AG08396 (cell line): Measurements from ENCODE around the gene BCL6B.

Experiments
- DNase-seq: peaks from one replicate; pipeline ENCODE4 v3.0.0; 2012; ENCODE audit warnings: low spot score, mixed read lengths

BCL6B gene

DNA sequence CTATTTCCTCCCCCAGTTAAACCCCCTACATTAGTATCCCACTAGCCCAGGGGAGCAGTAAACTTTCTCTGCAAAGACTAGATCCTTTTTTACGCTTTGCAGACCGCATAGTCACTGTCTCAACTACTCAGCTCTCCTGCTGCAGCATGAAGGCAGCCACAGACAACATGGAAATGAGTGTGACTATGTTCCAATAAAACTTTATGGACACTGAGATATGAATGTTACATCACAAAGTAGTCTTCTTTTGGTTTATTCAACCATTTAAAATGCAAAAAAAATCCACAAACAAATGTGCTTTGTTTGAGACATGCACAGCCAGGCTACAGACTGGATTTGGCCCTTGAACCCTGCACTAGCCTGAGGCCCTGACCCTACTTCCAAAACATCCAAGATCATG, 12.3 kb upstream of the BCL6B start:
- DNase-seq, result no peak

- DNase-seq, result no peak
These were observed 11.4 kb upstream of the BCL6B start for GRCh38 chr17:7011415-7011814.

- no peak for DNase-seq
These were observed 11.0 kb upstream of the BCL6B start for GRCh38 chr17:7011942-7012254.

DNA sequence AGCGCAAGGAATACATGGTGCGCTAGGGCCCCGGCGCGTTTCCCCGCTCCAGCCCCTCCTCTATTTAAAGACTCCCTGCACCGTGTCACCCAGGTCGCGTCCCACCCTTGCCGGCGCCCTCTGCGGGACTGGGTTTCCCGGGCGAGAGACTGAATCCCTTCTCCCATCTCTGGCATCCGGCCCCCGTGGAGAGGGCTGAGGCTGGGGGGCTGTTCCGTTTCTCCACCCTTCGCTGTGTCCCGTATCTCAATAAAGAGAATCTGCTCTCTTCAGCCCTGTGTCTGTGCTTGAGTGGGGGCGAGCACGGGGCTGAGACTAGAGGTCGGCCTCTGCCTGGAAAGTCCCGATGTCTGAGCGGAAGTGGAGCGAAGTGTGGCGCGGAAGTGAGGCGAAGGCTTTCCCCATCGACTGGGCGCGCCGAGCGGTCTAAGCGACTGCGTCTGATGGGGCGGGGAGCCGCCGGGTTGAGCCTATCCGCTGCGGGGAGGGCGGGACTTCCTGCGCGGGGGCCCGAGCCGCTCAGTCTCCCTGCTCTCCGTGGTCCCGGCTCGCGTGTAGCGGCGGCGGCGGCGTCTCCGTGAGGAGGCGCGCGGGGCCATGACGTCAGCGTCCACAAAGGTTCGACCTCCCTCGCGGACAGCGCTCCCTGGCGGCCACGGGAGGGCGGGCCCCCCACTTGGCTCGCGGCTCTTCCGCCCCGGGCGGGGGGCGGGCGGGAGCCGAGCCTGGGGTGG, 8.4 kb upstream of the BCL6B start:
- peak; percentile 97 for DNase-seq

GRCh38 chr17:7014995-7015958, 7.6 kb upstream of the BCL6B start:
- no peak for DNase-seq

DNA sequence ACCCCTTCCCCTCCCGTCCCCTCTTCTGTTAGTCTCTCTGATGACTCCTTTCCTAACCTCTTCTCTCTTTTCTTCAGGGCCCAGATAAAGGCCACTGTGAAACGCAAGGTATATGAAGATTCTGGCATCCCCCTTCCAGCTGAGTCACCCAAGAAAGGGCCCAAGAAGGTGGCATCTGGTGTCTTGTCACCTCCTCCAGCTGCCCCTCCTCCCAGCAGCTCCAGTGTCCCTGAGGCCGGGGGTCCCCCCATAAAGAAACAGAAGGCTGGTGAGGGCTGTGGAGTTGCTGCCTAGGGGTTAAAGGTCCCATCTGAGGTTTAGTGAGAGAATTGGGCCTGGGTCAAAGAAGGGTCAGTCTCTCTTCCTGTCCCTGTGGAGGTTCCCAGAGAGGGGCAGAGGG, 6.4 kb upstream of the BCL6B start:
- DNase-seq, result no peak

DNA sequence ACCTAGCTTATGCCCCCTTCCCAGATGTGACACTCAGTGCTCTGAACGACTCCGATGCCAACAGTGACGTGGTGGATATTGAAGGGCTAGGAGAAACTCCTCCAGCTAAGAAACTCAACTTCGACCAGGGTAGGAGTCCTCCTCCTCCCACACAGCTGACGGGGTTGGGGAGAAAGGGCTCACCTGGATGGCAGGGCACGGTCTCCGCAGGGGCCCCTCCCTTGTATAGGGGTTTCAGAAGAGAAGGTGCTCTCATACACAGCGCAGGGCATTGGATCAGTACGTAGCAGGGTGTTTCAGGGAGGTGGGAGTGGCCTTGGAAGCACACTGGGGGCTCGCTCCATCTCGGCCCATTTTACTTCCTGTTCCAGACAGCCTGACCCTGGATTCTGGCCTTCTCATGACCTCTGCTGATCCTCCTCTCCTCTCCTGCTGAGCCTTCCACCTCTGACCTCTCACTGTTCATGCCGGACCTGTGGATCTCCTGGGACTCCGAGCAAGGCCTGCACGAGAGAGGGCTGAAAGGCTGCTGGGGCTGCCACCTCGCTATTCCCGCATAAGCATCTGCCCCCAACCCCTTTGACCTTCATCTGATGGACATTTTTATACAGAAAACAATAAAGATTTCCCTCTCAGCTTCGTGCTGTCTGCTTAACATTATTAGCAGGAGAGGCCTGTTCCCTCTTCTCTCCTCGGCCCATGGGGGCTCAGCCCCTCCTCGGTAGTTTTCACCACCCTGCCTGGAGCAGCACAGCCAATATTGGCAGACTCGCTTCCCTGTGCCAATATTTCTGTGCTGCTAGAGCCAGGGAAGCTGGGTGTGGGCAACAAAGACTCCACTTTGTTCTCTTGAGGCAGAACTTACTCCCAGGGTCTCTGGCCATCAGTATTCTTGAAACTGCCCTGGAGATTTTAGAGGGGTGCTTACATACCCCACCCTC, 5.7 kb upstream of the BCL6B start:
- DNase-seq, result no peak

DNA sequence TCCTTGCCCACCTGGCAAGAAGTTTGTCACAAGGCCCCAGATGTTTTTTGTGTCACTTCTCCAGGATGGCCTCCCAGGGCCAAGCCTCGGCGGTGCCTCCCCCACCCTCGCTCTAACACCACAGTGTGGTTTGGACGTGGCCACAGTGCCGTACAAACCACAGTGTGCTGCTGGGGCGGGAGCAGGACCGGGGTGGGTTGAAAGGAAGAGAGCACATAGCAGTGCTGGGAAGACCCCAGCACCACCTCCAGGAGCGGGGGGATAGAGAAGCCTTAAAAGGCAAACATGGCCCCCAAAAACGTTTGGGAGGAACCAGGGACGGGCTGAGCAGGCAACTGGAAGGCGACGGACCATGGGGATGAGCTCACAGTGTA, 5.0 kb upstream of the BCL6B start:
- DNase-seq, result no peak

DNA sequence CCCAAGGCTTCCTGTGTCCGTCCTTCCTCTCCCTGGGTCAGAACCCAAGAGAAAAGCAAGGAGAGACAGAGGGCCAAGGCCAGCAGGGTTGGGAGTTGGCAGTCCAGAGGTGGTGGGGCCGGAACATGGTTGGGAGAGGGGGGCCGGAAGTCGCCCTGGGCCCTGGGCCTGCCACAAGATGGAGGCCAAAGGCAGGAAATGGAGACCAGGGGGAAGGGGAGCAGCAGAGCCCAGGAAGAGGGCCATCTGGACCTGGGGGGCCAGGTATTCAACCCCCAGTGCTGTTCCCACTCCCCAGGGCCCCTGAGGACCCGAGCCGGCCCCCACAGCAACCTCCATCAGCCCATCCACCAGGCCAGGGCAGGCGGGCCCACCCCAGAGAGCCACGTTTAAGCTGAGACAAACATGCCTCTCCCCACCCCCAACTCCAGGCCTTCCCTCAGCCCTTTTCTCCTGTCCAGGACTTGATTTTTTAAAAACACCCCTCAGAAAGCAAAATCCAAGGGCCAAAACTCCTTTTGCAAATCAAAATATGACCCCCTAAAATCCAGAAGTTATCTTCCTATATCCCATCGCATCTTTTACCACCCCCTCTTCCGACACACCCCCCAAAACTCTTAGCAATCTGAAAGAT, 4.4 kb upstream of the BCL6B start:
- DNase-seq, result no peak

DNA sequence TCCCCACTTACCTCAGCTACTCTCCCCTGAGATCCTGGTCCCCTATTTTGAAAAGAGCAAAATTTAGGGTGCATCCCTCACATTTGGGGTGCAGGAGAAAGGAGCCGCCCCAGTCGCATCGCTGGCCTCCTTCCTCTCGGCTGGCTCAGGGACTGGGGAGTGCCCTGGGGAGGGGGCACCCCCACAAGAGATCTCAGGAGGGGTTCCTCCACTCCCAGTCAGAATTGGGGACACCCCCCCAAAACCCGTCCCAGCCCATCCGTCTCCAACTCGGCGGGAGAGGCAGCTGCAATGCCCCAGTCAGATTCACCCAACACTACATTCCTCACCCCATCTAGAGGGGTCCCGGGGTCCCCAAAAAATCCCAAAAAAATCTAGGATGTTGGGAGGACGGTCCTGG, 3.5 kb upstream of the BCL6B start:
- no peak for DNase-seq

DNA sequence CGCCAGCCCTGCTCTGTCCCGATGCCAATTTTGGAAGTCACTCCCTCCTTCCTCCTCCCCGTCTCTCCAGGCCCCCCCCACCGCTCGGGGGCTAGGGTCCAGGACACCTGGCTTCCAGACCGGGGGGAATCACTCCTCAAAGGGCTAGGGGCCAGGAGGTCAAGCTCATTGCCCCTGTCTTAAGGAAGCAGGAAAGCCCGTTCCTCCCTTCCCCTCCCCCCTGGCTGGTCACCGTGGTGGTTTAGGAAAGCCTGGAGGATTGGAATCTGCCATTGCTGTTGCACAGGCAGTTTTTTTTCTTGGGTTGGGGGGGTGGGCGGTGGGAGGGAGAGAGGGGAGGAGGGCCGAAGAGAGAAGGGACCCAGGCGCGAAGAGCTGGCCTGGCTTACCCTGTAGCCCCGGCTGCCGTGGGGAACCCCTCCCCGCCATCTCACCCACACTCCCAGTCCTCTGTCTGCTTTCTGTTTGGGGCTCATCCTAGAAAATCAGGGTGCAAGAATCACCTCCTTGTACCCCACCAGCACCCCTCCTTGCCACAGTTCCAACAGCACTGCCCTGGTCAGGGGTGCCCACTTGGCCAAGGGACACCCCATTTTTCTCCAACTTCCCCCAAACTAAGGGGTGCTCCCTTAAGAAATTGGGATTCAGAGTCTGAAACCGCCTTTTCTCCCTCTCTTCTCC, 2.9 kb upstream of the BCL6B start:
- DNase-seq, result peak; percentile 73

DNA sequence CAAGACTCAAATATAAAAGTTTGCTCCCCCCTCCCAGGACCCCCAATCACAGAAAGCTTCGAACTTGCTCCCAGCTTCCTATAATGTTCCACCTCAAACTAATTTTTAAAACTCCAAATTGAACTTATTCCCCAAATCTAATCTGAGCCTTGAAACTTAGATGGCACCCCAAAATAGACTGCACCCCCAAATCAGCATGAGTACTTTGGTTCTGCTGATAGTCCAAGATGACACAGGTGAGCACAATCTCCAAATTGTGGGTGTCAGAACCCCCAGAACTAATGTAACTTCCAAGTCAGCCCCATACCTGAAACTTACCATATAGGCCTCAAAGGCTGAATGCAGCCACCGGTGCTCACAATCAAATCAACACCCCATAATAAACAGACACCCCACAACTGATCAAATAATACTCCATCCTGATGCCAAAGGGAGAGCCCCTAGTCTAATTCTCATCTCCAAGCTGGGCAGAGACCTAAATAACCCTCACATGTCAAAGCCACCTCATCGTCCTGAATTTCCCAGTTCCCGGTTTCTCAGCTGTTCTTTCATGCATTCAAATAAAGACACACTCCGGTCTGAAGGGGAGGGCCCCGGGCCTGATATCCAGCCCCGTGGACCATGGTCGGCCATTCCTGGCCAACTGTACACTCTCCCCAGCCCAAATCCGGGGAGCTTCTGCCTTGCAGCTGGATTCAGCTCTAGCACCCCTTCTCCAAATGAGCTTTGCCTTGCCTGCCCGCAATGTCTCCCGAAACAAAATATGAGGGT, 1.8 kb upstream of the BCL6B start:
- no peak for DNase-seq

- peak; percentile 92 for DNase-seq
These were observed 664 bp upstream of the BCL6B start for GRCh38 chr17:7021993-7022778.

DNA sequence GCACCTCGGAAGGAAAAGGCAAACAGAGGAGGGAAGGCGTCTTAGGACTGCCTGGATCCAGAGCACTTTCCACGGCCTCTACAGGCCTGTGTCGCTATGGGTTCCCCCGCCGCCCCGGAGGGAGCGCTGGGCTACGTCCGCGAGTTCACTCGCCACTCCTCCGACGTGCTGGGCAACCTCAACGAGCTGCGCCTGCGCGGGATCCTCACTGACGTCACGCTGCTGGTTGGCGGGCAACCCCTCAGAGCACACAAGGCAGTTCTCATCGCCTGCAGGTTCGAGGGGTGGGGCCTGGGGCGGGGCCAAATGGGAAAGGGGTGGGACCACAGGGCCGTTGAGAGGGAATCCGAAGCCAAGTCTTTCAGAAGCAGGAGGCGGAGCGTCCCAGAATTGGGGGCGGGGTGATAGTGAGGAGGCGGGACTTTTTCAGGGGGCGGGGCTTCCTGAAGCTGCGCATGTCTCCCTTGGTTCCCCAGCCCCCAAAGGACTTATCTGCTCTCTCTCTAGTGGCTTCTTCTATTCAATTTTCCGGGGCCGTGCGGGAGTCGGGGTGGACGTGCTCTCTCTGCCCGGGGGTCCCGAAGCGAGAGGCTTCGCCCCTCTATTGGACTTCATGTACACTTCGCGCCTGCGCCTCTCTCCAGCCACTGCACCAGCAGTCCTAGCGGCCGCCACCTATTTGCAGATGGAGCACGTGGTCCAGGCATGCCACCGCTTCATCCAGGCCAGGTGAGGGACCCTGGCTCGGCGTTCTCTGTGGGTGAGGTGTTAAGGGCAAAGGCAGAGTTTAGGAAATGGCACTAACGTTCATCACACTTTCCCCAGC, 939 bp downstream of the BCL6B start:
- peak; percentile 86 for DNase-seq

- no peak for DNase-seq
These were observed 1.5 kb downstream of the BCL6B start for GRCh38 chr17:7024402-7024785.

GRCh38 chr17:7025245-7025644, 2.4 kb downstream of the BCL6B start:
- no peak for DNase-seq

DNA sequence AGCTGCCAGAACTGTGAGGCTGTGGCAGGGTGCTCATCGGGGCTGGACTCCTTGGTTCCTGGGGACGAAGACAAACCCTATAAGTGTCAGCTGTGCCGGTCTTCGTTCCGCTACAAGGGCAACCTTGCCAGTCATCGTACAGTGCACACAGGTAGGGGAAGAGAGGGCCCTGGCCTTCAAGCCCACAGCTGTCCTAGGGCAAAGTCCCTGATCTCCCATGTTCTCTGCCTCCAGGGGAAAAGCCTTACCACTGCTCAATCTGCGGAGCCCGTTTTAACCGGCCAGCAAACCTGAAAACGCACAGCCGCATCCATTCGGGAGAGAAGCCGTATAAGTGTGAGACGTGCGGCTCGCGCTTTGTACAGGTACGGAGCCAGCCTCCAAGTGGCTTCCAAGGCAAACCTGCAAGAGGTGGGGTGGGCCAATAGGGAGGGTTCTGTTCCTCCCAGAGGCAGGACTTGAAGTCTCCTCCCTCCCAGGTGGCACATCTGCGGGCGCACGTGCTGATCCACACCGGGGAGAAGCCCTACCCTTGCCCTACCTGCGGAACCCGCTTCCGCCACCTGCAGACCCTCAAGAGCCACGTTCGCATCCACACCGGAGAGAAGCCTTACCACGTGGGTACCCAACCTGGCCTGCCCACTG, 3.7 kb downstream of the BCL6B start:
- DNase-seq, result no peak

- DNase-seq, result no peak
These were observed 4.5 kb downstream of the BCL6B start for GRCh38 chr17:7027335-7027734.
